Fibroblast of the conjunctiva (primary cell): ENCODE measurements around the gene SELENON.
"Not testable (repeated sequence)": the region's sequence is repeated elsewhere in the genome, so short reads cannot be mapped to it uniquely, and the experiment has no call there.

Experiments used
- DNase-seq: peaks from one replicate; pipeline ENCODE4 v3.0.0-alpha.2; 2010; ENCODE audit warnings: low read depth

SELENON gene

DNA sequence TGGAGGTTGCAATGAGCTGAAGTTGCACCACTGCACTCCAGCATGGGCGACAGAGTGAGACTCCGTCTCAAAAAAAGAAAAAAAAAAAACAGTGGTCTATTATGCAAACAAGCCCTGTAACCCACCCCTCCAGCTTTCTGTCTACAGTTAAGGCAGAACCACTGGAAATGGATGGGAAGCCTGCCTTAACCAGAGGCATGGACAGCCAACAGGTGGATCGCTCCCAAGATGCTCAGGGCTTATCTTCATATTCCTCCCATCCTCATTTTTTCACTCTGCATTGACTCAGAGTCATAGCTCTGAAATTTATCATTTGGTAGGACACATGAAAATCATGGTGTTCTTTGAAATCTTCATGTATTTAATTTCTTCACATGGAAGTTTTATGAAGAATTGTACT, 28.5 kb downstream of the SELENON start:
- no peak for DNase-seq

GRCh38 chr1:25829046-25829445, 29.1 kb downstream of the SELENON start:
- no peak for DNase-seq

GRCh38 chr1:25831569-25832196, 31.7 kb downstream of the SELENON start:
- no peak for DNase-seq

DNA sequence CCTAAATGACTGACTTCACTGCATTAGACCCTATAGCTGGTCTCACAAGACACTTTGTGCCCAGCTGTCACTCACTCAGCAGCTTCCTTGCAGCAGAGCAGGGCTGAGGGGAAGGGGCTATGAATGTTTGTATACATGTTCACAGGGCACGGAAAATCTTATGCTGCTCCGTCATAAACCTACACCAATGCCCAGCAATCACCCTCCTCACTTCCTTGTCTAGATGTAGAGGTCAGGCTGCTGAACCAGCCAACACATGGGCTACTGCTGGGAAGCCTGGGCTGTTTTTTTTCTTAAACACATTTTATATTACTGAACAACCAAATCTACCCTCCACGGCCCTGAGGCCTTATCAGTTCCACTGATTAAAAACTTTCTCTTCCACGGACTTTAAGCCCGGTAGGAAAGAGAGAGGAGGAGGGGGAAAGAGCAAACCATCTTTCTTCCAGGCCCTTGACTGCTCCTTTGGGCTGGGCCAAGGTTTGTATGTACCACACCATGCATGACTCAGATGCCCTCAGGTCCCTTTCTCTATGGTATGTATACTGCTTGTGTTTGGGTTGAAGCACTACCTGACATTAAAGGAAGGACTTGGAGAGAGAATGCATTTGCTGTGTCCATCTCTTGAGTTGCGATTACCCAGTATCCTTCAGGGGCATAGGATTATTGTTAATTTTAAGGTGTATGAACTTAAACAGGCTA, 32.5 kb downstream of the SELENON start:
- no peak for DNase-seq

- DNase-seq, result no peak
Measured at GRCh38 chr1:25833158-25833557, 33.2 kb downstream of the SELENON start.

GRCh38 chr1:25834894-25835293, 34.9 kb downstream of the SELENON start:
- no peak for DNase-seq

- DNase-seq, result no peak
Measured at GRCh38 chr1:25836695-25837094, 36.7 kb downstream of the SELENON start.

DNA sequence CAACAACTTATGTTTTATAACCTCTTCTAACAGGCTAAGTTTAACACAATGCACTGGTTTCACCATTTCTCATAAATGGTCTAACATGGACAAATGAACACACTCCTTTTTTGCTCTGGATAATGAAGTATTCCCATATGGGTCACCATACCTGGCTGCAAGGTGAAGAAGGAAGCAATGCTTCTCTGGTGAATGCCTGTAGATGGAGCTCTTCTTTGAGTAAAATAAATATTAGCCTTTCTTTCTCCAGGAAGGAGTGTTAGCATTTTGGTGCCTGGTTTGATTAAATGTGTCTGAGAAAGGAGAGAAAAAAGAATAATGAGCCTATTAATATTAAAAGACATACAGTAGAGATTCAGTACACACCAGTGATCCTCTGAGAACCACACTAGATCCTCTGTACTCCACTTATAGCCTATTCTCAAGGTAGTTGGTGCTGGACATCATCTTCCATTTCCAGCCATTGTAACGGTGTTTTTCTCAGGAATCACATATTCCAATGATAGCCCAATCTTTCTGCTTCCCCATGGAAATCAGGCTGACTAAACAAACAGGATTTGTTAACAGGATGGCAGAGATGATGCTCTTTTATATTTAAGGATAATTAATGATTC, 37.4 kb downstream of the SELENON start:
- no peak for DNase-seq

GRCh38 chr1:25839808-25840207, 39.8 kb downstream of the SELENON start:
- DNase-seq, result not testable (repeated sequence)

GRCh38 chr1:25843483-25843882, 43.5 kb downstream of the SELENON start:
- DNase-seq, result no peak

DNA sequence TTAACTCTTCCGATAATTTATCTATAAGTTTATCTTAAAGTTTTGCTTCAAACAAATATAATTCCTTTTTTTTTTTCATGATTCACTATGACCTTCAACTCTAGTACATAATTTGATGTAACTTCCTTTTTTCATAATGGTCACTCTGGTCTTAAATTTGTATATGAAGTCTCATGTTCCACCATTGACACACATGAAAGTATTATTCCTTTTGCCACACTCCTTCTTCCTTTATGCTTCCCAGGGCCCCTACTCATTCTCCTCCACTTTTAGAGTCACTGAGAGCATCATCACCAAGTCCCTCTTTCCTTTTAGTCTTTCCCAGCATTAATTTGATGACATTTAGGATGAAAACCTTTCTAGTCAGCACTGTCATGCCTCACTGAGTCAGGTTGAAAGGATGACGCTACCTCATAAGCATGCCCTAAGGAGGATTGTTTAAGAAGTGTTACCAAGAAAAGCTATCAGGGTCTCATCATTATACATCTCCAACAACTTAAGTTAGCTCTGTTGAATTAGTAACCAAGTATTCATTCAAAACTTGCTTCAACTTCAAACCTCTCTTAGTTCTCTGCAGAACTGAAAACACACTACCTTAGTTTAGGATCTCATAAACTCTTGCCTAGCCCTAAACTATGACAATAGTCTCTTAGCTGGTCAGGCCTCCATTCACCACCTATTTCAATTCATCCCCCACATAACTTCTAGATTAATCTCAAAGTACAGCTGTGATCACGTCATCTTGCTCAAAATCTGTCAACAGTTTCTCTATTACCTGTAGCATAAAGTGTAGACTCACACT, 44.7 kb downstream of the SELENON start:
- DNase-seq, result no peak

DNA sequence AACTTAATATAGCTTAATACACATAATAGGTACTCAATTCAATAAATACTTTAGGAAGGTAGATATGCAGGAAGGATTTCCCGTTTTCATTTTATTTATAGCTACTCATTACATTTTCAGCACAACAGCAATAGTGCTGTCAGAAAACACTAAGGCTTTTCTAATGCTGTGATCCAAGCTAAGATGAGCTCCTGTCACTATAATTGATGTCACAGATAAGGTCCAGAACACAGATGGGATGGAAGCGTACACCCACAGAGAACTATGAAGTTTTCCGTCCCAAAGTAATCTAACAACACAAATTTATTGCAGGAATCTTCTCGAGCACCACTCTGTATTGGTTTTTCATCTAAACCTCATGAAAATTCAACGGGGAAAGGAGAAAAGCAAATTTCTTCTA, 45.7 kb downstream of the SELENON start:
- DNase-seq, result no peak

DNA sequence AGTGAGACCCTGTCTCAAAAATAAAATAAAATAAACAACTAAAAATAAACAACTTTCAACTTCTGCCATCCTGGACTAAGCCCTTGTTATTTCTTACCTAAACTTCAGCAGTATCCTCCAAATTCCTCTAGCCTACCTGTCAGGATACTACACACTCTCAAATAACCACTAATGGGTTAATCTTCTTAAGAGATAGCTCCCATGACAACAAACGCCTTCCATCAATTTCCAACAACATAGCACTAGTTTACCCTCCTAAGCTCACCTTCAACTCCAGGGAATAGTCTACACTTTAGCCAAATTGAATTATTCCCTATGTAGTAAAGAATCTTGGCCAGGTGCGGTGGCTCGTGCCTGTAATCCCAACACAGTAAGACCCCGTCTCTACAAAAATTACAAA, 47.9 kb downstream of the SELENON start:
- DNase-seq, result no peak

GRCh38 chr1:25848531-25848930, 48.5 kb downstream of the SELENON start:
- DNase-seq, result no peak

DNA sequence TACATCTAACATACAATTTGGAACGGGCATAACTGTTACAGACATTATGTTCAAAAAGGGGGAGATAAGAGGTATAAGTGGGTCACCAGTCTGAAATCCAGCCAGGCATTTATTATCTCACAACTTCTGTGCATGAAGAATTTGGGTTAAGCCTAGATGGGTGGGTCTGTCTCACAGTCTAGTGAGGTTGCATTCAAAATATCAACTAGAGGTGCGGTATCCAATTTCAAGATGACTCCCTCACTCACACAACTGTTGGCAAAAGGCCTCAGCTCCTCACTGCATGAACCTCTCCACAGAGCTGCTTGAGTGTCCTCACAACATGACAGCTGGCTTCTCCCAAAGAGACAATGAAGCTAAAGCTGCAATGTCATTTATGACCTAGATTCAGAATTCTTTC, 54.6 kb downstream of the SELENON start:
- no peak for DNase-seq

DNA sequence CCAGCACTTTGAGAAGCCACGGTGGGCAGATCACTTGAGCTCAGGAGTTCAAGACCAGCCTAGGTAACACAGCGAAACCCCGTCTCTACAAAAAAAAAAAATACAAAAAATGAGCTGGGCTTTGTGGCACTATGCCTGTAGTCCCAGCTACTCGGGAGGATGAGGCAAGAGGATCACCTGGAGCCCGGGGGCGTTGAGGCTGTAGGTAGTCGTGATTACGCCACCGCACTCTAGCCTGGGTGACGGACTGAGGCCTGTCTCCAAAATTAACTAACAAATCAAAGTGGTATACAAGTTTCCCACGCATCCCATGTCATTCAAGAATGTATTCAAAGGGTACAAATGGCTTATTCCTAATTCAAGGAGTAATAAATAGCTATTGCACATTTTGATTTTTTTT, 56.9 kb downstream of the SELENON start:
- no peak for DNase-seq

GRCh38 chr1:25858494-25858893, 58.5 kb downstream of the SELENON start:
- no peak for DNase-seq

- peak; percentile 67 for DNase-seq
Measured at GRCh38 chr1:25858906-25859789, 59.2 kb downstream of the SELENON start, which contains the start of gene AUNIP. TSS of gene AUNIP (minus strand) at chr1:25859457. CDS start at chr1:25859357, 100 bp downstream.

- no peak for DNase-seq
Measured at GRCh38 chr1:25861316-25862286, 61.6 kb downstream of the SELENON start.

DNA sequence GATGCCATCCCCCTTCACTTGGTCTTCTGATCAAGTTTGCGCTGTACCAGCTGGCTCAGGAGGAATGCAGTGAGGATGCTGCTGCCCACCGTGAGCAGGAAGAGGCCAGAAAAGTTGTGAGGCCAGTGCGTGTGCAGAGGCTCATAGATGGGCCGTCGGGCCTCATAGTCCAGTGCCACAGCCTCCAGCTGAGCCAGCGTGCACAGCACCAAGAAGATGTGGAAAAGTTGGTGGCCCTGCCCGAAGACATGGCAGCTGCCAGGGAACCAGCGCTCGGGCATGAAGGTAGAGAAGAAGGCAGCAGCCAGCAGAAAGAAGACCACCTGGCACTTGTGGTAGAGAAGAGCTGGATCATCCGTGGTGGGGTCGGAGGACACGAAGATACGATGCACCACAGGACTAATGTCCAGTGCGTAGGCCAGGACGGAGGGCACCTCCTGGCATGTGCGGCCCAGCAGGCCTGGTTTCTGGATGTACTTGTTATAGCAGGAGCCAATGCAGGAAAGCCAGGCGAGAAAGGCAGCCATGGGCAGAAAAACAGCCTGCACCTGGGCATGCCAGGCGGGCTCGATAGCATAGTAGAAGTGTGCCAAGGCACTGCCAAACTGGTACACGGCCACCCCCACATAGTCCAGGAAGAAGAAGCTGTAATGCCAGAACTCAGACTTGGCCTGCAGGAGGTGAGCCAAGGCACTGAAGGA, 62.9 kb downstream of the SELENON start:
- no peak for DNase-seq
